NCI-H146 (cell line): ENCODE results near the gene CLDN15.
"Not testable (repeated sequence)": the region's sequence is repeated elsewhere in the genome, so short reads cannot be mapped to it uniquely, and the experiment has no call there.

Experiments used
- DNase-seq: peaks from one replicate; lab custom pipeline; 2025; lab: John Stamatoyannopoulos, UW

The CLDN15 gene

DNA sequence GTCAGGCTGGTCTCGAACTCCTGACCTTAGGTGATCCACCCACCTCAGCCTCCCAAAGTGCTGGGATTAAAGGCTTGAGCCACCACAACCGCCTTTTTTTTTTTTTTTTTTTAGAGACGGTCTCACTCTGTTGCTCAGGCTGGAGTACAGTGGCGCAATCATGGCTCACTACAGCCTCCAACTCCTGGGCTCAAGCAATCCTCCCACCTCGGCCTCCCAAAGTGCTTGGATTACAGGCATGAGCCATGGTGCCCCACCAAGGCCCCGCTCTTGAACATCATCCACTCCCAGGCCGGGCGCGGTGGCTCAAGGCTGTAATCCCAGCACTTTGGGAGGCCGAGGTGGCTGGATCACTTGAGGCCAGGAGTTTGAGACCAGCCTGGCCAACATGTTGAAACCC, 38.1 kb downstream of the CLDN15 start:
- DNase-seq: not testable (repeated sequence)

DNA sequence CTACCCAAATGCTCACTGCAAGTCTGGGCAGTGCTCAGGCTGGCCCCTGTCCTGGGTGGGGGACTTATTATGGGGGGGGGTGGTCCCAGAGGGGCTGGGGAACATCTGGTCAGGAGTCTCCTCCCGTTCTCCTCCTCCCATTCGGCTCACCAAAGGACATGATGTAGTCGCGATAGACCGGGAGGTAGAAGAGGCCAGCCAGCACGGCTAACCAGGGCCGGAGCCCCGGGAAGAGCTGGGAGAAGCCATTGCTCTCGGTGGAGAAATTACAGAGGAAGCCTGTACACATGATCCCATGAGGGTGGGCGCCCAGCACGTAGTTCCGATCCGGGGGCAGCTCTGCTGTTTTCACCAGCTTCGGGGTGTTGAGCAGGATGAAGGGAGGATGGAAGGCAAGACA, 39.1 kb downstream of the CLDN15 start:
- no peak for DNase-seq

DNA sequence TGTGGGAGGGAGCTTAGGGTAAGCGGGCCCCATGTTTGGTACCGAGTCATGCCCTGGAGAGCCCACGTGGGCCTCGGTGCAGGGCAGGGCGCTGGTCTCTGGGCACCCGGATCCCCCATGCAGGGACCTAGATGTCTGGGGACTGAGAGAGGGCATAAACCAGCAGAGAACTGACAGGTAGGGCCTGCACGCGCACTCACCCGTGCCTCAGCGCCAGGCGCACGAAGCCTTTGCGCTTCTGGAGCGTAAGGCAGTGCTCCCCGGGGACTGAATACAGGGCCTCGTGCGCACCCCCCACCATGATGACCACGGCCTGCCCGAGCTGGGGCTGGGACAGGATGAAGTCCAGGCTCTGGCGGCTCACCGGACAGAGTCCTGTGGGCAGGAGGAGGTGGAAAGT, 39.6 kb downstream of the CLDN15 start:
- DNase-seq: no peak

DNA sequence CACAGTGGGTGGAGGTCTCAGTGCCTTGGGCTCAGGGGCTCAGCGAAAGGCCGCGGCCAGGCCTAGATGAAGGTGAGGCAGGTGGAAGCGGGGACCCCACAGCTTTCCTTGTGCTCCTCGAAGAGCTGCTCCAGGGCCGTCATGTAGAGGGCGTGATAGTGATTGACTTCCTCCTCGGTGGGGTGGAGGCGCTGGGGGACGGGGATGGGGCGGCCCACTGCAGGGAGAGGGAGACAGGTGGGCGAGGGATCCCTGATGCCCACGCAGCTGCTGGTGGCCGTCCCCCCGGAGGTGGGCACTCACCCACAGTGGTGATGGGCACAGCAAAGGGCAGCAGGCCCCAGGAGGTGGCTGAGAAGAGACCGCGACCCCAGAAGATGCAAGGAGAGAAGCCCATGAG, 41.7 kb downstream of the CLDN15 start:
- DNase-seq: no peak

DNA sequence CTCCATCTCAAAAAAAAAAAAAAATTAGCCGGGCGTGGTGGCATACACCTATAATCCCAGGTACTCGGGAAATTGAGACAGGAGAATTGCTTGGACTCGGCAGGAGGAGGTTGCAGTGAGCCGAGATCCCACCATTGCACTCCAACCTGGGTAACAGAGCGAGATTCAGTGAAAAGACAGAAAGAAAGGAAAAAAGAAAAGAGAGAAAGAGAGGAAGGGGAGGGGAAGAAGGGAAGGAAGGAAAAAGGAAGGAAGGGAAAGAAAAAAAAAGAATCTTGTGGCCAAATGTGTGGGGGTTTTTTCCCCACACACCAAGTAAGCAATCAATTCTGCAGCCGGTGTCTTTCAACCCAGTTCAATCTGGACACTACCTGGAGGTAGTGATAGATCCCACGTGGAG, 48.5 kb downstream of the CLDN15 start:
- no peak for DNase-seq

DNA sequence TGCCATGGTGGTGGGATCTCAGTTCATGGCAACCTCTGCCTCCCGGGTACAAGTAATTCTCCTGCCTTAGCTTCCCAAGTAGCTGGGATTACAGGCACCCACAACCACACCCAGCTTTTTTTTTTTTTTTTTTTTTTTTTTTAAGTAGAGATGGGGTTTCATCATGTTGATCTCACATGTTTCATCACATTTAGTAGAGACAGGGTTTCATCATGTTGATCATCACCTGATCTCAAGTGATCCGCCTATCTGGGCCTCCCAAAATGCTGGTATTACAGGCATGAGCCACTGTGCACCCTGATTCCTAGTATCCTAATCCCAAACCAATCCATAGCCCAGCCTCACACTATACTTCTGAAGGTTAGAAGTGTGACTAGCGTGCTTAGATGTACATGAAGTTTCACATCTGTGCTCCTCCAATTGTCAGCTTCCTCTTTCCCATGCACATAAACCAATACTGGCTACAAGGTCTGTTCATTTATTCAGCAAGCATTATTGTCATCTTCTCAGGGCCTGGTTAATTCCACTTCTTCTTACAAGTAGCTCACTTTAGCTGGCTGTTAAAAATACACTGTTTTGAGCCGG, 50.7 kb downstream of the CLDN15 start:
- DNase-seq: no peak

DNA sequence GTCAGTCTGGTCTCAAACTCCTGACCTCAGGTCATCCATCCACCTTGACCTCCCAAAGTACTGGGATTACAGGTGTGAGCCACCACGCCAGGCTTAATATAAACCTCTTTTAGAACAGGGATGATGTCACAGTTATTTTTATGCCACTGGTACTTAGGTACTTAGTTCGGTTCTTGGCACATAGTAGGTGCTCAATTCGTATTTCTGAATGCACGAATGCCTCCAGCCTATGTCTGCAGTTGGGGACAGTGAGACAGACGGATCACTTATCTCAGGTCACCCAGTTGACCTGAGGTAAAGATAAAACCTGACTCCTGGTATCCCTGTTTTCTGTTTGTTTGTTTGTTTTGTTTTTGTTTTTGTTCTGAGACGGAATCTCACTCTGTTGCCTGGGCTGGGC, 51.4 kb downstream of the CLDN15 start:
- no peak for DNase-seq

DNA sequence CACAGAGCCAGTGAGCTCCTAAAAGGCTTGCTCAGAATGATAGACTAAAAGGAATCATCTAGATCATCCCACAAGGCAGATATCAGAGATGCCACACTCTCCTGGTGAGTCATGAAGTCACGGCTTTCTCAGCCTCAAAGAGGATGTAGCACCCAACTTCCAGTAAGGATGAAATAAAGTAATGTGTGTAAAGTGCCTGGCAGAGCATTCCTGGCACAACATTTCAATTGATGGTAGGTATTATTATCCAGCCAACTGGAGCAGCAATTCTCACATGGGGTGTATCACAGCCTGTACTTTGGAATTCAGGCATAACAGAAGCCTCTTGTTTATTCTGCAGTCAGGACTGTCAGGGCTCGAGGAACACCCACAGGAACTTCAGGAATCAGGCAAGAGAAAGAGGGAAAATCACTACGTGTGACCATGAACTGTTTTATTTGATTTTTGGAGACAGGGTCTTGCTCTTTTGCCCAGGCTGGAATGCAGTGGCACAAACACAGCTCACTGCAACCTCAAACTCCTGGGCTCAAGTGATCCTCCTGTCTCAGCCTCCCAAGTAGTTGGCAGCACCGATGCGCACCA, 52.3 kb downstream of the CLDN15 start:
- no peak for DNase-seq
